ENCODE data around the gene DOCK2. TPM values are rescaled to one million over a fixed set of nuclear protein-coding genes. Genes with fewer than 3 reads are reported as not detected.

Gene DOCK2
- total RNA-seq, 1 experiment from 2014 or later = 0.26 TPM

GRCh38 chr5:169607882-169608281, 29.2 kb upstream of the DOCK2 start:
- intact Hi-C loops (cut with micrococcal nuclease) = no loop called here
- Histone ChIP-seq H3F3A (ENCODE audit: low read length, unreplicated experiment) (no peaks in the 10 kb centered on the region), H3K9me3 (ENCODE audit: low read length) (0 out of 2 replicates have a peak, but pooled peaks cover 3% of the 10 kb centered on the region), H3K27me3 (ENCODE audit: low read length) (no peaks in the 10 kb centered on the region), H3K4me2 (ENCODE audit: low read length) (no peak overlapping the region), H2AFZ (ENCODE audit: low read length) (no peak overlapping the region), H3K4me1 (ENCODE audit: insufficient read depth, low read length) (peaks cover 10% of the 10 kb centered on the region), H3K9ac (ENCODE audit: low read length) (no peak overlapping the region), H3K27ac (ENCODE audit: low read length) (no peak overlapping the region), H3K79me2 (ENCODE audit: low read length) (no peaks in the 10 kb centered on the region), H3K4me3 (ENCODE audit: low read length) (no peak overlapping the region), H3K36me3 (ENCODE audit: low read depth, low read length) (peaks cover 19% of the 10 kb centered on the region), H3K9me2 (replicated peaks; ENCODE audit: low read length) (no peaks in the 10 kb centered on the region), H4K20me1 (ENCODE audit: low read length) (no peaks in the 10 kb centered on the region)
- POLR2A ChIA-PET (ENCODE audit: unreplicated experiment) = no interaction called here
- no peak for DNase-seq
- no TSS peak for BruUV-seq (replicated peaks)
- TF ChIP-seq CTCF (conservative IDR thresholded peaks at IDR 0.05; ENCODE audit: low read depth, low read length) (no peak), EZH2 (IDR thresholded peaks at IDR 0.05; ENCODE audit: low read length, unreplicated experiment) (no peak), EZH2phosphoT487 (IDR thresholded peaks at IDR 0.05; ENCODE audit: borderline replicate concordance, low read length) (no peak)
- CTCF ChIA-PET = no interaction called here
- ATAC-seq = no peak

GRCh38 chr5:169609716-169610115, 27.4 kb upstream of the DOCK2 start:
- no peak overlapping the region for H2AFZ ChIP-seq (ENCODE audit: low read length)
- BruUV-seq (replicated peaks) = no TSS peak

More at GRCh38 chr5:169609716-169610115, 27.4 kb upstream of the DOCK2 start:
- TF ChIP-seq EZH2phosphoT487 (IDR thresholded peaks at IDR 0.05; ENCODE audit: borderline replicate concordance, low read length) = no peak
- TF ChIP-seq EZH2 (IDR thresholded peaks at IDR 0.05; ENCODE audit: low read length, unreplicated experiment) = no peak
- TF ChIP-seq CTCF (conservative IDR thresholded peaks at IDR 0.05; ENCODE audit: low read depth, low read length) = no peak
- ChIA-PET POLR2A (ENCODE audit: unreplicated experiment) (no interaction called here), CTCF (no interaction called here)
- H3K9me3 ChIP-seq (ENCODE audit: low read length) = 0 out of 2 replicates have a peak, but pooled peaks cover 3% of the 10 kb centered on the region
- ATAC-seq = no peak
- H3K4me3 ChIP-seq (ENCODE audit: low read length) = no peak overlapping the region
- peaks cover 4% of the 10 kb centered on the region; the same call in 1 of the 2 replicates for H3K36me3 ChIP-seq (ENCODE audit: low read depth, low read length)
- DNase-seq = no peak
- H3F3A ChIP-seq (ENCODE audit: low read length, unreplicated experiment) = no peaks in the 10 kb centered on the region
- H3K4me1 ChIP-seq (ENCODE audit: insufficient read depth, low read length) = peaks cover 5% of the 10 kb centered on the region; the same call in 1 of the 2 replicates
- H3K27ac ChIP-seq (ENCODE audit: low read length) = peak overlapping the region; percentile 30
- intact Hi-C loops (cut with micrococcal nuclease) = no loop called here
- no peaks in the 10 kb centered on the region for H3K79me2 ChIP-seq (ENCODE audit: low read length)
- H3K9me2 ChIP-seq (replicated peaks; ENCODE audit: low read length) = no peaks in the 10 kb centered on the region
- H4K20me1 ChIP-seq (ENCODE audit: low read length) = no peaks in the 10 kb centered on the region
- no peak overlapping the region for H3K4me2 ChIP-seq (ENCODE audit: low read length)
- H3K9ac ChIP-seq (ENCODE audit: low read length) = no peak overlapping the region
- no peaks in the 10 kb centered on the region for H3K27me3 ChIP-seq (ENCODE audit: low read length)

Data from PC-3 (cell line).